ENCODE results near the gene TNFAIP8L3.

TNFAIP8L3 gene

GRCh38 chr15:51062736-51063135 lies 32.0 kb downstream of the TNFAIP8L3 start:
- no peaks in the 10 kb centered on the region for H4K20me1 ChIP-seq (ENCODE audit: insufficient read depth, low read length)
- H2AFZ ChIP-seq (ENCODE audit: low read depth, low read length) = no peak overlapping the region
- no peaks in the 10 kb centered on the region for H3K27me3 ChIP-seq (ENCODE audit: insufficient read depth, low read length, poor library complexity)
- DNase-seq (no peak), ATAC-seq (ENCODE audit: insufficient read depth, low read depth) (no peak)
- no peaks in the 10 kb centered on the region for H3K36me3 ChIP-seq (ENCODE audit: insufficient read depth, low read length)
- H3K9ac ChIP-seq (ENCODE audit: low read depth, low read length) = no peak overlapping the region
- H3K4me1 ChIP-seq (ENCODE audit: insufficient read depth, low read length) = no peaks in the 10 kb centered on the region
- no peak overlapping the region for H3K27ac ChIP-seq (ENCODE audit: low read length)
- no peak overlapping the region for H3K4me2 ChIP-seq (ENCODE audit: insufficient read depth, low read length)
- H3K79me2 ChIP-seq (ENCODE audit: insufficient read depth, low read length) = no peaks in the 10 kb centered on the region
- H3K9me3 ChIP-seq (ENCODE audit: insufficient read depth, low read length, severe bottlenecking) = no peaks in the 10 kb centered on the region
- TF ChIP-seq EZH2 (IDR thresholded peaks at IDR 0.05; ENCODE audit: borderline replicate concordance, low read depth, low read length, severe bottlenecking) = no peak
- TF ChIP-seq CTCF (IDR thresholded peaks at IDR 0.05; ENCODE audit: borderline replicate concordance, extremely low read depth, low read length, poor library complexity, severe bottlenecking) = no peak
- H3K4me3 ChIP-seq (ENCODE audit: low read depth in 1 of 2, low read length in 2 of 2) = no peak overlapping the region

- Histone ChIP-seq H3K4me3 (ENCODE audit: low read depth in 1 of 2, low read length in 2 of 2) (no peak overlapping the region), H3K9ac (ENCODE audit: low read depth, low read length) (no peak overlapping the region), H2AFZ (ENCODE audit: low read depth, low read length) (no peak overlapping the region; the same call in 1 of the 2 replicates), H3K79me2 (ENCODE audit: insufficient read depth, low read length) (no peaks in the 10 kb centered on the region), H3K4me1 (ENCODE audit: insufficient read depth, low read length) (no peaks in the 10 kb centered on the region), H4K20me1 (ENCODE audit: insufficient read depth, low read length) (no peaks in the 10 kb centered on the region), H3K4me2 (ENCODE audit: insufficient read depth, low read length) (no peak overlapping the region), H3K9me3 (ENCODE audit: insufficient read depth, low read length, severe bottlenecking) (no peaks in the 10 kb centered on the region), H3K36me3 (ENCODE audit: insufficient read depth, low read length) (no peaks in the 10 kb centered on the region), H3K27ac (ENCODE audit: low read length) (no peak overlapping the region), H3K27me3 (ENCODE audit: insufficient read depth, low read length, poor library complexity) (no peaks in the 10 kb centered on the region)
- ATAC-seq (ENCODE audit: insufficient read depth, low read depth) (no peak), DNase-seq (no peak)
- TF ChIP-seq CTCF (IDR thresholded peaks at IDR 0.05; ENCODE audit: borderline replicate concordance, extremely low read depth, low read length, poor library complexity, severe bottlenecking) = no peak
- no peak for TF ChIP-seq EZH2 (IDR thresholded peaks at IDR 0.05; ENCODE audit: borderline replicate concordance, low read depth, low read length, severe bottlenecking)
Observed at GRCh38 chr15:51060030-51060673, 34.6 kb downstream of the TNFAIP8L3 start.

GRCh38 chr15:51054535-51054934 lies 40.2 kb downstream of the TNFAIP8L3 start:
- H3K36me3 ChIP-seq (ENCODE audit: insufficient read depth, low read length) = no peaks in the 10 kb centered on the region
- H3K79me2 ChIP-seq (ENCODE audit: insufficient read depth, low read length) = no peaks in the 10 kb centered on the region
- no peak overlapping the region for H3K9ac ChIP-seq (ENCODE audit: low read depth, low read length)
- H3K27me3 ChIP-seq (ENCODE audit: insufficient read depth, low read length, poor library complexity) = no peaks in the 10 kb centered on the region
- no peak overlapping the region for H2AFZ ChIP-seq (ENCODE audit: low read depth, low read length)
- ATAC-seq (ENCODE audit: insufficient read depth, low read depth) = no peak
- H3K4me2 ChIP-seq (ENCODE audit: insufficient read depth, low read length) = no peak overlapping the region
- TF ChIP-seq EZH2 (IDR thresholded peaks at IDR 0.05; ENCODE audit: borderline replicate concordance, low read depth, low read length, severe bottlenecking) = no peak
- TF ChIP-seq CTCF (IDR thresholded peaks at IDR 0.05; ENCODE audit: borderline replicate concordance, extremely low read depth, low read length, poor library complexity, severe bottlenecking) = no peak
- no peaks in the 10 kb centered on the region for H3K9me3 ChIP-seq (ENCODE audit: insufficient read depth, low read length, severe bottlenecking)
- no peak overlapping the region for H3K4me3 ChIP-seq (ENCODE audit: low read depth in 1 of 2, low read length in 2 of 2)
- no peak overlapping the region for H3K27ac ChIP-seq (ENCODE audit: low read length)
- no peaks in the 10 kb centered on the region for H4K20me1 ChIP-seq (ENCODE audit: insufficient read depth, low read length)
- H3K4me1 ChIP-seq (ENCODE audit: insufficient read depth, low read length) = no peaks in the 10 kb centered on the region
- DNase-seq = no peak
